Measurements from ENCODE around the gene C1orf52. TPM values are rescaled to one million over a fixed set of nuclear protein-coding genes. Genes with fewer than 3 reads are reported as not detected.
A peak's percentile ranks its signal among the peaks of the same experiment; 100 is the strongest.

C1orf52 gene
- total RNA-seq, 1 donor from 2014 or later = 11.1 TPM

DNA sequence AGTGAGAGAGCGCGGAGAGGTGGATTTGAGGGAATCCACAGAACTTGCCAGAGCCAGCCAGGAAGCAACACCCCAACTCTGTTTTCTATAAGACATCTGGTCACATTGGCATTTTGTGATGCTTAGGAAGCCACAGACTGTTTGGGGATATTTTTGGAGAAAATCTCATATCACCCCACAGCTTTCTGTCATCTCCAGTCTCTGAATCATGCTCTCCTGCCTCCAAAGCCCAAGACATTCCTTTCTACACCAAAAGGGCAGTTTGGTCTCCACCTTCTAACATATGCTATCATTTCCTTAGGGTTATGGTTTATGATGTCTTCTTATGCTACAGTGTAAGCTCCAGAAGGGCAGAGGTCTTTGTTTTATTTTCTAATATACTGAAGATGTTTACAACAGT lies 31.4 kb upstream of the C1orf52 start:
- H3K4me3 ChIP-seq (ENCODE audit: low read depth, low read length) = no peak overlapping the region
- no peak for TF ChIP-seq CTCF (IDR thresholded peaks at IDR 0.05; ENCODE audit: insufficient read depth, low read length, severe bottlenecking)
- H3K27me3 ChIP-seq (ENCODE audit: control insufficient read depth, insufficient read depth, low read length) = no peaks in the 10 kb centered on the region
- DNase-seq (ENCODE audit: low read depth) (peak; percentile 27), FAIRE-seq (no peak)
- no peaks in the 10 kb centered on the region for H3K36me3 ChIP-seq (ENCODE audit: control insufficient read depth, insufficient read depth, low read length)

DNA sequence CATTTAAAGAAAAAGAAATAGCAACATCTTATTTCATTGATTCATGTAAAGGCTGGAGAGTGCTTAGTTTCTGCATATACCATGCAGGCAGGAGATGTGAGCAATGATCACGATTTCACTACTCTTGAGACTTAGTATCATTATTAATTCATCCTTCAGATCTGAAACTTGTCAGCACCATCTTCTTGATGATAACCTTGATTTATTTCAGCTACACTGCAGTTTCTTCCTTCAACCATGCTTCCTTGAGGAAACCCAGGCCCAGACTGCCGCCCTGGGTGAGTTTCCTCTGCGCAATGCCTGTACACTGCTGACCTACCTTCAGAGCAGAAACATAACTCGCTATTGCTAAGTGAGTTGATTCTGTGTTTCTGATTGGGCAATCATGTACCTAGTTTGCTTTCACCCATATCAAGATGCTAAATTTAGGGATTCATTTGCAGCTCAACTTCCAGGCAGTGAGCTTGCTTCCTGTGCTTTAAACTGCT lies 30.4 kb upstream of the C1orf52 start:
- DNase-seq (ENCODE audit: low read depth) = peak; percentile 73

DNA sequence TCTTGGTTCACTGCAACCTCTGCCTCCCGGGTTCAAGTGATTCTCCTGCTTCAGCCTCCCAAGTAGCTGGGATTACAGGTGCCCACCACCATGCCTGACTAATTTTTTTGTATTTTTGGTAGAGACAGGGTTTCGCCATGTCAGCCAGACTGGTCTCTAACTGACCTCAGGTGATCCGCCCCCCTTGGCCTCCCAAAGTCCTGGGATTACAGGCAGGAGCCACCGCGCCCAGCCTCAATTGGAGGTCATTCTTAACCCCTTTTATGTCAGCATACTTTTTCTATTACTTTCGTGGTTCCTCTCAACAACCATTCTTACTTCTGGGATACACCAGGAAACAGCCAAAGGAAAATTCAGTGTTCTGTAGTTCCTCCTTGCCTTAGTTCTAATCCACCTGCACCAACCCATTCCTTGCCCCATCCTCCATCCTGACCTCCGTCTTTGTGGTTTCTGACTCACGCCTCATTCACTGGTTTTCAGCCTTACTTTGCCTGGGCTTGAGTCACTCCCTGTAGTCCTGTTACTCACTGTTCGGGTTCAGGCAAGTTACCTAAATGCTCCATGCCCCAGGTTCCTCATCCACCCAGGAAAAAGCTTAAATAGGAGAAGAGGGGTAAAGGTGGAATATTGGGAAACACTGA lies 29.9 kb upstream of the C1orf52 start:
- H3K4me3 ChIP-seq (ENCODE audit: low read depth, low read length) = no peak overlapping the region
- DNase-seq (ENCODE audit: low read depth) (peak; percentile 100), FAIRE-seq (peak; percentile 98)
- no peaks in the 10 kb centered on the region for H3K36me3 ChIP-seq (ENCODE audit: control insufficient read depth, insufficient read depth, low read length)
- H3K27me3 ChIP-seq (ENCODE audit: control insufficient read depth, insufficient read depth, low read length) = no peaks in the 10 kb centered on the region
- no peak for TF ChIP-seq CTCF (IDR thresholded peaks at IDR 0.05; ENCODE audit: insufficient read depth, low read length, severe bottlenecking)

More for the DNA sequence above, 30.4 kb upstream of the C1orf52 start:
- no peak for FAIRE-seq
- TF ChIP-seq CTCF (IDR thresholded peaks at IDR 0.05; ENCODE audit: insufficient read depth, low read length, severe bottlenecking) = no peak
- Histone ChIP-seq H3K36me3 (ENCODE audit: control insufficient read depth, insufficient read depth, low read length) (no peaks in the 10 kb centered on the region), H3K4me3 (ENCODE audit: low read depth, low read length) (no peak overlapping the region), H3K27me3 (ENCODE audit: control insufficient read depth, insufficient read depth, low read length) (no peaks in the 10 kb centered on the region)

- Histone ChIP-seq H3K4me3 (ENCODE audit: low read depth, low read length) (no peak overlapping the region), H3K27me3 (ENCODE audit: control insufficient read depth, insufficient read depth, low read length) (no peaks in the 10 kb centered on the region), H3K36me3 (ENCODE audit: control insufficient read depth, insufficient read depth, low read length) (no peaks in the 10 kb centered on the region)
- TF ChIP-seq CTCF (IDR thresholded peaks at IDR 0.05; ENCODE audit: insufficient read depth, low read length, severe bottlenecking) = no peak
- DNase-seq (ENCODE audit: low read depth) = no peak
- no peak for FAIRE-seq
Observed at GRCh38 chr1:85284202-85284601, 24.7 kb upstream of the C1orf52 start.

DNA sequence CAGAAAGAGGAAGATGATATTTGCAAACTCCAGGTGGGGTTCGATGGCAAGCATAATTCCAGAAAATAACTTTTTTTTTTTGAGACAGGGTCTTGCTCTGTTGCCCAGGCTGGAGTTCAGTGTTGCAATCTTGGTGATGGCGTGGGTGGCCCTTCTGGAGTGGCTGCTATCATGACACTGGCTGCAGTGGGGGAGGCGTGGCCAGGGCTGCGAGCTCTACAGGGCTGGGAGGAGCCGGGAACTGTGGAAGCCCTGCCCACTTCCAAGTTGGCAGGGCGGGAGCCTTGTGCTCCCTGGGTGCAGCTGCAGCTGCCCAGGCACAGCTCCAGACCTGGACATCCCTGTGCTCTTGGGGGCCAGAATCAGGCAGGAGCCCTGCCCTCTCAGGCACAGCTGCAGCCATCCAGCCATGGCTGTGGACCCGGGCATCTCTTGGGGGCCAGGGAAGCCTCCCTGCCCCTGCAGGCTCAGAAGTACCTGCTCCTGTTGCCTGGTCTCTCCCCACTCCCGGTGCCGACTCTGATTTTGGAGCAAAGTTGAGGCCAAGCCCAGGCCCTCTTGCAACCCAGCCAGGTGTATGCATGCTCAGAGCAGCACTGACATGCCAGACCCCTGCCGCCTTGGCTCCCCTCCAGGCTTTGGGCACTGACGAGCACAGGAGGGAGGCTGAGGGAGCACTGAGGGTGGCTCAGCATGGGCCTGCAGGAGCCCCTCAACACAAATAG lies 24.2 kb upstream of the C1orf52 start:
- no peak for DNase-seq (ENCODE audit: low read depth)
- Histone ChIP-seq H3K36me3 (ENCODE audit: control insufficient read depth, insufficient read depth, low read length) (no peaks in the 10 kb centered on the region), H3K4me3 (ENCODE audit: low read depth, low read length) (no peak overlapping the region), H3K27me3 (ENCODE audit: control insufficient read depth, insufficient read depth, low read length) (no peaks in the 10 kb centered on the region)
- no peak for FAIRE-seq
- no peak for TF ChIP-seq CTCF (IDR thresholded peaks at IDR 0.05; ENCODE audit: insufficient read depth, low read length, severe bottlenecking)

All from bronchial epithelial cell (primary cell).